ENCODE results near the gene SMOC2. TPM values are rescaled to one million over a fixed set of nuclear protein-coding genes. Genes with fewer than 3 reads are reported as not detected.

SMOC2 gene
- total and polyA plus RNA-seq, 8 donors = 7.1 to 18.8 (median 9.5) TPM

GRCh38 chr6:168490757-168491156 lies 49.8 kb downstream of the SMOC2 start:
- H3K4me1 ChIP-seq = no peaks in the 10 kb centered on the region
- H3K9me3 ChIP-seq = no peaks in the 10 kb centered on the region
- intact Hi-C loops (cut with DNase I) = no loop called here
- peaks cover 0 to 14% of the 10 kb centered on the region in 2 donors for H3K27me3 ChIP-seq
- ATAC-seq (no peak), DNase-seq (no peak)
- no peaks in the 10 kb centered on the region for H3K36me3 ChIP-seq
- no peak overlapping the region for H3K4me3 ChIP-seq
- H3K27ac ChIP-seq = no peak overlapping the region
- TF ChIP-seq CTCF (IDR thresholded peaks at IDR 0.05) = no peak

- Histone ChIP-seq H3K36me3 (no peaks in the 10 kb centered on the region), H3K4me3 (no peak overlapping the region), H3K27ac (no peak overlapping the region), H3K4me1 (no peaks in the 10 kb centered on the region), H3K9me3 (no peaks in the 10 kb centered on the region), H3K27me3 (peaks cover 0 to 23% of the 10 kb centered on the region in 2 donors)
- ATAC-seq (no peak), DNase-seq (peak in 1 of 4 donors; percentile 39)
- intact Hi-C loops (cut with DNase I) = no loop called here
- TF ChIP-seq CTCF (IDR thresholded peaks at IDR 0.05) = no peak
Measured at GRCh38 chr6:168493976-168494375, 53.0 kb downstream of the SMOC2 start.

DNA sequence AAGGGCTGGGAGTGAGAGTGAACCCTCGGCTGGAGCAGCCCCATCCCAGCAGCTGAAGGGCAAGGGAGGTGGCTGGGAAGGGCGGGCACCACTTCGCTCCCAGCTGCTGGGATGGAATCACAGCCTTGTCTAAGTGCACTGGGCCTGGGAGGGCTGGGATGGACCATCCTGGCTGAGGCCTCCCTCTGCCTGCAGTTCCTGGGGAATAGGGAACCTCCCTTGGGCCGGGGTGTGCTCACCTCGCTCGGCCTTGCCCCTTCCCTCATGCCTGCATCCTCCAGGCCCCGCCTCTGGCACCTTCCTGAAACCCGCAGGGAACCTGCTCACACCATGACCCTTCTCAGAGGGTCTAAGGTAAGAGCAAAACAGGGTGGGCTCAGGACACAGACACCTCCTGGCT lies 53.7 kb downstream of the SMOC2 start:
- ATAC-seq (no peak), DNase-seq (no peak)
- peaks cover 0 to 26% of the 10 kb centered on the region in 2 donors for H3K27me3 ChIP-seq

GRCh38 chr6:168495133-168495532 lies 54.1 kb downstream of the SMOC2 start:
- ATAC-seq = no peak
- intact Hi-C loops (cut with DNase I) = no loop called here

More for the DNA sequence above, 53.7 kb downstream of the SMOC2 start:
- no peaks in the 10 kb centered on the region for H3K9me3 ChIP-seq
- intact Hi-C loops (cut with DNase I) = no loop called here
- H3K4me1 ChIP-seq = no peaks in the 10 kb centered on the region
- H3K36me3 ChIP-seq = no peaks in the 10 kb centered on the region
- H3K4me3 ChIP-seq = no peak overlapping the region
- H3K27ac ChIP-seq = no peak overlapping the region
- TF ChIP-seq CTCF (IDR thresholded peaks at IDR 0.05) = no peak

GRCh38 chr6:168495636-168496035 lies 54.7 kb downstream of the SMOC2 start:
- Histone ChIP-seq H3K4me3 (no peak overlapping the region), H3K36me3 (no peaks in the 10 kb centered on the region), H3K27ac (no peak overlapping the region), H3K27me3 (peaks cover 0 to 32% of the 10 kb centered on the region in 2 donors), H3K4me1 (no peaks in the 10 kb centered on the region), H3K9me3 (no peaks in the 10 kb centered on the region)
- ATAC-seq (no peak), DNase-seq (no peak)
- intact Hi-C loops (cut with DNase I) = no loop called here
- TF ChIP-seq CTCF (IDR thresholded peaks at IDR 0.05) = no peak

More at GRCh38 chr6:168495133-168495532, 54.1 kb downstream of the SMOC2 start:
- Histone ChIP-seq H3K4me1 (no peaks in the 10 kb centered on the region), H3K27me3 (peaks cover 0 to 30% of the 10 kb centered on the region in 2 donors), H3K36me3 (no peaks in the 10 kb centered on the region), H3K27ac (no peak overlapping the region), H3K9me3 (no peaks in the 10 kb centered on the region), H3K4me3 (no peak overlapping the region)
- no peak for TF ChIP-seq CTCF (IDR thresholded peaks at IDR 0.05)
- no peak for DNase-seq
